ENCODE data around the gene AP1S1.

- TF ChIP-seq EZH2 (IDR thresholded peaks at IDR 0.05; ENCODE audit: borderline replicate concordance) (no peak), CTCF (IDR thresholded peaks at IDR 0.05; ENCODE audit: poor library complexity) (no peak)
Observed at GRCh38 chr7:101111261-101111660, 43.0 kb upstream of the AP1S1 start.
